ENCODE results near the gene TDP1.

- TF ChIP-seq CTCF (IDR thresholded peaks at IDR 0.05; ENCODE audit: insufficient read depth, low read length) (no peak), REST (IDR thresholded peaks at IDR 0.05; ENCODE audit: insufficient replicate concordance, low read depth) (no peak), POLR2AphosphoS5 (IDR thresholded peaks at IDR 0.05; ENCODE audit: low read depth) (no peak)
These were observed 46.1 kb upstream of the TDP1 start for GRCh38 chr14:89909586-89909985.

All from HL-60 (cell line).